GM13977 (cell line): ENCODE measurements around the gene CHRNE.

Experiments used
- DNase-seq: peaks from one replicate; pipeline ENCODE4 v3.0.0; 2012; ENCODE audit warnings: low spot score
- CTCF ChIP-seq: IDR thresholded peaks from 2 replicates; pipeline ENCODE4 v1.5.1; 2012; ENCODE audit warnings: mild to moderate bottlenecking, control low read depth; ENCODE audit not compliant: insufficient read depth; ENCODE audit errors: extremely low read depth, missing control alignments
- in situ Hi-C: fragments of 300-500 bp; cut with MboI; formaldehyde crosslinking; loops from one replicate; pipeline ENCODE4 v1.12.0; 2022; ENCODE audit warnings: low sequenced_read_pairs, low pct_unique_long_range_greater_than_20kb, mixed read lengths, inconsistent platforms; ENCODE audit not compliant: unreplicated experiment

The CHRNE gene

GRCh38 chr17:4893721-4894560 is 9.0 kb downstream of the CHRNE start:
- TF ChIP-seq CTCF = no peak
- no peak for DNase-seq
- in situ Hi-C loops = no loop called here

DNA sequence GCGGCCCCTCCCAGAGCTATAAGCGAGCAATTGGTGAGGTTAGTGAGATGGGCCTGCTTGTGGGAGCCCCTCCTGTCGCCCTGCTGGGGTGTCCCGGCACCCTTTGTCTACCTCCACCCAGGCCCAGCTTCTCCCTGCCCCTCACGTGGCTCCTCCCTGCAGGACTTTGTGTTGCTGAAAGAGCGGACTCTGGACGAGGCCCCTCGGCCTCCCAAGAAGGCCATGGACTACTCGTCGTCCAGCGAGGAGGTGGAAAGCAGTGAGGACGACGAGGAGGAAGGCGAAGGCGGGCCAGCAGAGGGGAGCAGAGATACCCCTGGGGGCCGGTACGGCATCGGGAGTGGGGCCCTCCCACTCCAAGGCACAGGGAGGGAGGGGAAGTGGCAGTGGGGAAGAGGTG is 9.6 kb downstream of the CHRNE start:
- DNase-seq = no peak
- in situ Hi-C loops = no loop called here
- no peak for TF ChIP-seq CTCF

DNA sequence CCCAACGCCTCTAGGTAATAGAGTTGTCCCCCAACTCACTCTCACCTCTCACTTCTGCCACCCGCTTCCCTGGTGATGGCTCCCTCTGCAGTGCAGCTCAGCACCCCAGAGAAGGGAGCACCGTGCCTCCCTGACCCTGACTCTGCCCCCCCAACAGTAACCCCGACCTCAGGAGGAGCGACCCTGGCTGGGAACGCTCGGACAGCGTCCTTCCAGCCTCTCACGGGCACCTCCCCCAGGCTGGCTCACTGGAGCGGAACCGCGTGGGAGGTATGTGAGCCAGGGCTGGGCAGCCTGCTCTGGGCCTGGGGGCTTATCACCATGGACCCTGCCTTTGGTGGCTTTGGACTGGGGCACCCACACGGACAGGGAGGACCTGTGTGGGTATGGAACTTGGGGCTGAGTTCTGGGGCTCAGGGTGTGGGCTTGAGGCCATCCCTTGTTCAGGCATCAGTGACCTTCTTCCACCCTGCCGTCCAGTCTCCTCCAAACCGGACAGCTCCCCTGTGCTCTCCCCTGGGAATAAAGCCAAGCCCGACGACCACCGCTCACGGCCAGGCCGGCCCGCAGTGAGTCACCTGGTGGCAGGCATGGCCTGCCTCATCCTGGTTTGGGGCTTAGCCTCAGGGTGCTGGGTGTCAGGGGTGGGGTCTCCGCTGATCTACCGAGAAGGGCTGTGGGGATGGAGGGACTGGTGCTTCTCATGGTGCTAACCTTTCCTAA is 10.2 kb downstream of the CHRNE start:
- no peak for TF ChIP-seq CTCF
- in situ Hi-C loops = no loop called here
- DNase-seq = no peak

GRCh38 chr17:4891411-4892410 is 11.2 kb downstream of the CHRNE start:
- DNase-seq = no peak
- in situ Hi-C loops = no loop called here
- TF ChIP-seq CTCF = no peak

- TF ChIP-seq CTCF = no peak
- DNase-seq = no peak
- in situ Hi-C loops = loop anchor here (5.0 kb wide), 1 partner anchor 160 kb away; no protein-coding TSS in a partner anchor
Observed at GRCh38 chr17:4887581-4887980, 15.3 kb downstream of the CHRNE start.

DNA sequence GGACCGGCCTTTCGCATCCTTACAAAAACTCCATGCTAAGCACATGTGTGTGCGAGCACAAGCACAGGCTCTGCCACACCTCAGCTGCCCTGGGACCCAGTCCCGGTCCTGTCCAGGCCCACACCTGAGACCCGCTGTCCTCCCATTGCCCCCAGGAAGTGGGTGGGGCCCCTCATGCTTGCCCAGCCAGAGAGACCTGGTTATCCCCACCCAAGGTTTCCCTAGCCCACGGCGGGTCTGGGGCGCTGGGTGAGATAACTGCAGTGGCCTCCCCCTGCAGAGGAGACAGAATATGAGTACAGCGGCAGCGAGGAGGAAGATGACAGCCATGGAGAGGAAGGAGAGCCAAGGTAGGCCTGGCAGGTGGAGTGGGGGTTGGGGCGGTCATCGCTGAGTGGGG is 16.1 kb downstream of the CHRNE start:
- no peak for TF ChIP-seq CTCF
- in situ Hi-C loops = loop anchor here (5.0 kb wide), 1 partner anchor 160 kb away; no protein-coding TSS in a partner anchor
- DNase-seq = no peak
